Effector memory CD4-positive, alpha-beta T cell (primary cell): ENCODE results near the gene ANKRD22.

Experiments
- DNase-seq, 3 donors: peaks; one replicate each; pipeline ENCODE4 v3.0.0-alpha.2; 2020
- H3K27ac ChIP-seq: 2 replicates; pipeline ENCODE4 v1.7.0; 2013; ENCODE audit warnings: mild to moderate bottlenecking, low read length, moderate library complexity; ENCODE audit not compliant: insufficient read depth, poor library complexity, severe bottlenecking
- H3K27me3 ChIP-seq: replicated peaks from 2 replicates; pipeline ENCODE4 v1.7.0; 2013; ENCODE audit warnings: mild to moderate bottlenecking, low read length; ENCODE audit not compliant: insufficient read depth, control insufficient read depth, poor library complexity, severe bottlenecking
- H3K36me3 ChIP-seq: 2 replicates; pipeline ENCODE4 v1.7.0; 2013; ENCODE audit warnings: mild to moderate bottlenecking, low read length, moderate library complexity; ENCODE audit not compliant: control insufficient read depth, insufficient read depth
- H3K4me1 ChIP-seq: 2 replicates; pipeline ENCODE4 v1.7.0; 2013; ENCODE audit warnings: low read length, mild to moderate bottlenecking; ENCODE audit not compliant: control insufficient read depth, insufficient read depth, poor library complexity, severe bottlenecking
- H3K4me3 ChIP-seq: 2 replicates; pipeline ENCODE4 v1.7.0; 2013; ENCODE audit warnings: low read length, low read depth, mild to moderate bottlenecking; ENCODE audit not compliant: insufficient read depth, poor library complexity, severe bottlenecking
- H3K9me3 ChIP-seq: 2 replicates; pipeline ENCODE4 v1.7.0; 2013; ENCODE audit warnings: mild to moderate bottlenecking, low read length, moderate library complexity; ENCODE audit not compliant: control insufficient read depth

Gene ANKRD22

GRCh38 chr10:88803641-88804040 is 48.0 kb downstream of the ANKRD22 start:
- DNase-seq = no peak
- Histone ChIP-seq H3K4me3 (no peak overlapping the region), H3K36me3 (no peaks in the 10 kb centered on the region), H3K9me3 (no peaks in the 10 kb centered on the region), H3K4me1 (no peaks in the 10 kb centered on the region), H3K27me3 (no peaks in the 10 kb centered on the region), H3K27ac (no peak overlapping the region)

- Histone ChIP-seq H3K27ac (no peak within 1 kb of the TSS), H3K4me3 (no peak within 1 kb of the TSS), H3K4me1 (no peaks in the 10 kb centered on the region), H3K27me3 (no peaks in the 10 kb centered on the region), H3K9me3 (no peaks in the 10 kb centered on the region), H3K36me3 (no peaks in the 10 kb centered on the region)
- DNase-seq = no peak
These were observed 48.9 kb downstream of the ANKRD22 start, which contains the start of gene LIPM for GRCh38 chr10:88802523-88803285. LIPM (plus strand) TSS chr10:88802730; CDS start chr10:88802897, 167 bp downstream.

GRCh38 chr10:88800152-88801125 is 51.2 kb downstream of the ANKRD22 start:
- H3K4me1 ChIP-seq = no peaks in the 10 kb centered on the region
- H3K36me3 ChIP-seq = no peaks in the 10 kb centered on the region
- no peak for DNase-seq
- no peak overlapping the region for H3K4me3 ChIP-seq
- no peak overlapping the region for H3K27ac ChIP-seq
- H3K27me3 ChIP-seq = no peaks in the 10 kb centered on the region
- no peaks in the 10 kb centered on the region for H3K9me3 ChIP-seq

- H3K27ac ChIP-seq = no peak overlapping the region
- H3K36me3 ChIP-seq = no peaks in the 10 kb centered on the region
- no peaks in the 10 kb centered on the region for H3K4me1 ChIP-seq
- H3K9me3 ChIP-seq = no peaks in the 10 kb centered on the region
- no peak overlapping the region for H3K4me3 ChIP-seq
- no peak for DNase-seq
- no peaks in the 10 kb centered on the region for H3K27me3 ChIP-seq
These were observed 56.9 kb downstream of the ANKRD22 start for GRCh38 chr10:88794731-88795130.

- Histone ChIP-seq H3K36me3 (no peaks in the 10 kb centered on the region), H3K9me3 (no peaks in the 10 kb centered on the region), H3K4me1 (no peaks in the 10 kb centered on the region), H3K27me3 (no peaks in the 10 kb centered on the region), H3K4me3 (no peak overlapping the region), H3K27ac (no peak overlapping the region)
- no peak for DNase-seq
These were observed 57.8 kb downstream of the ANKRD22 start for GRCh38 chr10:88793712-88794299.

GRCh38 chr10:88792661-88793060 is 59.0 kb downstream of the ANKRD22 start:
- Histone ChIP-seq H3K36me3 (no peaks in the 10 kb centered on the region), H3K4me3 (no peak overlapping the region), H3K27ac (no peak overlapping the region), H3K27me3 (no peaks in the 10 kb centered on the region), H3K9me3 (no peaks in the 10 kb centered on the region), H3K4me1 (no peaks in the 10 kb centered on the region)
- no peak for DNase-seq

GRCh38 chr10:88791924-88792323 is 59.7 kb downstream of the ANKRD22 start:
- H3K27me3 ChIP-seq = no peaks in the 10 kb centered on the region
- H3K4me1 ChIP-seq = no peaks in the 10 kb centered on the region
- H3K4me3 ChIP-seq = no peak overlapping the region
- no peaks in the 10 kb centered on the region for H3K9me3 ChIP-seq
- no peak for DNase-seq
- H3K36me3 ChIP-seq = no peaks in the 10 kb centered on the region
- H3K27ac ChIP-seq = no peak overlapping the region

GRCh38 chr10:88788924-88789323 is 62.7 kb downstream of the ANKRD22 start:
- no peak overlapping the region for H3K27ac ChIP-seq
- no peaks in the 10 kb centered on the region for H3K27me3 ChIP-seq
- DNase-seq = no peak
- H3K36me3 ChIP-seq = no peaks in the 10 kb centered on the region
- no peaks in the 10 kb centered on the region for H3K9me3 ChIP-seq
- H3K4me1 ChIP-seq = no peaks in the 10 kb centered on the region
- H3K4me3 ChIP-seq = no peak overlapping the region

GRCh38 chr10:88787463-88787862 is 64.2 kb downstream of the ANKRD22 start:
- no peaks in the 10 kb centered on the region for H3K4me1 ChIP-seq
- no peak for DNase-seq
- no peak overlapping the region for H3K27ac ChIP-seq
- no peaks in the 10 kb centered on the region for H3K36me3 ChIP-seq
- no peak overlapping the region for H3K4me3 ChIP-seq
- H3K9me3 ChIP-seq = no peaks in the 10 kb centered on the region
- H3K27me3 ChIP-seq = no peaks in the 10 kb centered on the region
